ENCODE data around the gene PSMC3.

PSMC3 gene

GRCh38 chr11:47374720-47375019, 51.6 kb downstream of the PSMC3 start:
- no peak for DNase-seq

DNA sequence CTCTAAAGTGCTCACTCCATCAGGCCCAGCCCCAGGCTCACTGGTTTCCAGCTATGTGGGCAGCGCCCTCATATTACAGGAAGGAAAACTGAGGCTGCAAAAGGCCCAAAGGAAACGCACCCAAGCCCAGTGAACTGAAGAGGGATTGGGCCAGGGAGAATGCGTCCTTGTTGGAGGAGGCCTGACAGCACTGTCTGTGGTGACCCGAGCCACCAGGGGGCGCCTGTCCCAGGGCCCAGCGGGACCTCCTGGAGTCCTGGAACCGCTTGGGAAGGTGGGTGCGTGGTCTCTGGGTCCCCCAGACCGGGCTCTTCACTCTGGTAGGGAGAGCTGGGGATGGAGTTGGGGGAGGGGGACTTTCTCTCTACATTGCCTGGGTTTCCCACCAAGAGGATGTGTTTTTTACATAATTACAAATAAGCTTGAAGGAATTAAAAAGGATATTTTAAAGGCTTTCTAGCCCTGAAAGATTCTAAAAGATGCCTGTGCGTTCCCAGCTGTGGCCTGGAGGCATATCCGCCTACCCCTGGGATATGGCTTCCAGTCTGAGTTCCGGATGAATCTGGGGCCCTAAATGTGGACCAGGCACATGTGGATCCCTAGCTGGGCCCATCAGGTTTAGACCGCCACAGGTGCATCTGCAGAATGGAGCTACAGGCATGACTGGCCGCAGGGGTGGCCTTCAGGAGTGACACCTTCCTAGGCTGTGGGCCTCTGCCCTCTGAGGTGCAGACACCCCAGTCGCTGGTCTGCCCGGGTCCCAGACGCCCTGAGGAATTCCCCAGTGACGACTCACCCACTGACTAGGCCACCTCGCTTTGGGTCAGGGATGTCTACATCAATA, 52.1 kb downstream of the PSMC3 start:
- peak; percentile 64 to 68 for DNase-seq

DNA sequence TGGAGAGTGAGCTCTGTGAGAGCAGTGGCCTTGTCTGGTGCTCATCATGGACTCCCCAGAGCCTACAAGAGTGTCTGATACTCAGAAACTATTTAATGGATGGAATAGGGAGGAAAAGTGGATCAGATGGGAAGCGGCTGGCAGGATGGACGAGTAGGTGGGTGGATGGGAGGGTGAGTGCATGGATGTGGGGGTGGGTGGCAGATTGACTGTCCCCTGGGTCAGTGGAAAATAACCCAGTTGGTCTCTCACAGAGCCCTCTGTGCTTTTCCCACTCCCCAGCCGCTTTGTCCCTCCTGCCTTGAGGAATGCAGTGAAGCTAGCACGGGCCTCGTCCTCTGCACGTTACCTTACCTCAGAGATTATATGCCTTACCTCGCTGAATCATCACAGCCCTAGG, 53.8 kb downstream of the PSMC3 start:
- no peak for DNase-seq

DNA sequence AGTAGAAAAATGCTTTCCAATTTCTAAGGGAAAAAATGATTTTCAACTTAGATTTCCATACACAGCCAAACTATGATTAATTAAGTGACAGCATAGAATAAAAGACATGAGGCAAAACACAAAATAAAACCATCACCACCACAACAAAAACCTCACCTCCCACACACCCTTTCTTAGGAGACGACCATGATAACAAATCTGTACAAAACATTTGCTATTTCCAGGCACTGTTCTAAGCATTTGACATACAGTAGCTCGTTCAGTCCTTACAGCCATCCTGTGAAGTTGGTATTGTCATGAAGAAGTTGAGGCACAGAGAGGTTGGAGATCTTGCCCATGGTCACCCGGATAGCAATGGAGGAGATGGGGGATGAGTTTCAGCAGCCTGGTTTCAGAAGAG, 56.6 kb downstream of the PSMC3 start:
- no peak for DNase-seq
